Astrocyte of the hippocampus (primary cell): ENCODE results near the gene NPM1.

Experiments used
- DNase-seq: peaks from one replicate; pipeline ENCODE4 v3.0.0; 2011; ENCODE audit warnings: low read depth, low spot score

The NPM1 gene

GRCh38 chr5:171450423-171451331 is 63.0 kb downstream of the NPM1 start:
- DNase-seq = peak; percentile 90

DNA sequence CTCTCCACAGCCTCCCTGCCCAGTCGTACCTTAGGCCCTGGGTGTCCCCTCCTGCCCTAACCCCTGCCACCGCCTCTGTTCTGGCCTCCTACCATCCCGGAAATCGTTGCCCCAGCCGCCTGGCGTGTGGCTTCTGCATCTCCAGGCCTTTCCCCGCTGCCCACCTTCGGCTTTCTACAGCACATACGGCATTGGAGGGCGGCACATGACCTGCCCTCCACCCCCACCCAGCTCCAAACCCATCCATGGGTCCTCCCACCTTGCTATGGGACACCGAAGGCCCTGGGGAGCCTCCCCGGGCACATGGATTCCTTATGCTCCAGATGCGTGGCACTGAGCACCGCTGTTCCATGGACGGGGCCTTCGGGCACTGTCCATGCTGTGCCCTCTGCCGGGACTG is 63.8 kb downstream of the NPM1 start:
- DNase-seq = no peak

GRCh38 chr5:171453056-171453725 is 65.5 kb downstream of the NPM1 start:
- DNase-seq = no peak

DNA sequence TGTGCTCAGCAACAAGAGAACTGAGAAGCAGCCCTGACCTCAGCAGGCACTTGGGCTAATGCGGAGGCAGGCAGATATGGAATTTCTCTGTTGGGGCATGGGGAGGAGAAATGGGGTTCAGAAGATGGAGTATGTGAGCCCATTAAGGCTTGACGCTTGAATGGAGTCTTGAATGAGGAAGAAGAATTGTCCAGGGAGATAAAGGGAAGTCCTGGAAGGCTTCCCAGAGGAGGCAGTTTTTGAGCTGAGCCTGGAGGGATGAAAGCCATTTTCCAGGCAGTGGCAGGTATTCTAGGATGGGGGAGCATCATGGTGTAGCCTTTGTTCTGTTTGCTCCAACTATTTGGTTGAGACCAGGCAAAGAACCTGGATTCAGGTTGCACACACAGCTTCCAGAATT is 66.3 kb downstream of the NPM1 start:
- DNase-seq = no peak

GRCh38 chr5:171454549-171454948 is 66.9 kb downstream of the NPM1 start:
- DNase-seq = no peak

- DNase-seq = no peak
Measured at GRCh38 chr5:171455522-171455921, 67.9 kb downstream of the NPM1 start.

DNA sequence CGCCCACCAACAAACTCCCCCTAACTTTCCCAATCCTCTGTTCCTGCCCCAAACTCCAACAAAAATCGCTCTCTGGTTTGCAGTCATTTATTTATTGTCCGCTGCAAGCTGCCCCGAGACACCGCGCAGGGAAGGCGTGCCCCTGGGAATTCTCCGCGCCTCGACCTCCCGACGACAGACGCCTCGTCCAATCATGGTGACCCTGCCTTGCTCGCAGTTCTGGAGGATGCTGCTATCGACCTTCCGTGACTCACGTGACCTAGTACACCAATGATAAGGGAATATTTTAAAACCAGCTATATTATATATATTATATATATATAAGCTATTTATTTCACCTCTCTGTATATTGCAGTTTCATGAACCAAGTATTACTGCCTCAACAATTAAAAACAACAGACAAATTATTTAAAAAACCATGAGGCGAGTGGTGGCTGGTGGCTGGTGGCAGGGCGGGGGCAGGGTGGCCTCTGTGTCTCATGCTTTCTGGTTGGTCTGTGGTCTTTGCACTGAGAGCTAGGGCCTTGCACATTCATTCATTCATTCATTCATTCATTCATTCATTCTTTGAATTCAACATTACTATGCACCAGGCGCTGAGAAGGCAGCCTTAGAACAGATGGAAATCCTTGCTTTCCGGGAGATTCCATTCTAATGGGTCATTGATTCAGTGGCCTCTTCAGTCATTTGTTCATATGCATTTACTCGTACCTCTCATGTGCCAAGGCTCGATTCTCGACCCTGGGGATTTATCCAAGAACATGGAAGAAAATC is 69.7 kb downstream of the NPM1 start:
- no peak for DNase-seq

GRCh38 chr5:171459839-171460238 is 72.2 kb downstream of the NPM1 start:
- no peak for DNase-seq
